GM12801 (cell line): ENCODE data around the gene MAP3K5.

ENCODE experiments used
- CTCF ChIP-seq: IDR thresholded peaks from one replicate; pipeline ENCODE4 v1.5.1; 2011; ENCODE audit warnings: control low read depth; ENCODE audit not compliant: insufficient read length; ENCODE audit errors: extremely low read depth

The MAP3K5 gene

GRCh38 chr6:136721467-136721866, 70.8 kb downstream of the MAP3K5 start:
- no peak for TF ChIP-seq CTCF

- no peak for TF ChIP-seq CTCF
Measured at GRCh38 chr6:136720045-136720770, 72.1 kb downstream of the MAP3K5 start.

- TF ChIP-seq CTCF: no peak
Measured at GRCh38 chr6:136719280-136720044, 72.8 kb downstream of the MAP3K5 start.

GRCh38 chr6:136718476-136718875, 73.8 kb downstream of the MAP3K5 start:
- TF ChIP-seq CTCF: no peak

GRCh38 chr6:136717716-136717990, 74.6 kb downstream of the MAP3K5 start:
- TF ChIP-seq CTCF: no peak

- no peak for TF ChIP-seq CTCF
Measured at GRCh38 chr6:136716917-136717715, 75.2 kb downstream of the MAP3K5 start.

- TF ChIP-seq CTCF: no peak
Measured at GRCh38 chr6:136711644-136712043, 80.6 kb downstream of the MAP3K5 start.
